Fibroblast of lung (primary cell): ENCODE measurements around the gene XKR7. TPM values are rescaled to one million over a fixed set of nuclear protein-coding genes. Genes with fewer than 3 reads are reported as not detected.

Source experiments
- DNase-seq, 2 donors: peaks; one replicate each; pipeline versions ENCODE4 v3.0.0 to v3.0.0-alpha.2; 2010; ENCODE audit warnings: low read depth in 2 of 2
- H2AFZ ChIP-seq: 2 replicates; pipeline ENCODE4 v1.5.1; 2012; ENCODE audit warnings: low read length, control low read depth, inconsistent platforms
- H3K27ac ChIP-seq: 2 replicates; pipeline ENCODE4 v1.5.1; 2011; ENCODE audit warnings: low read length, control low read depth; ENCODE audit not compliant: insufficient read depth
- H3K27me3 ChIP-seq: 2 replicates; pipeline ENCODE4 v1.5.1; 2011; ENCODE audit warnings: mild to moderate bottlenecking, low read length; ENCODE audit not compliant: control insufficient read depth, insufficient read depth
- H3K36me3 ChIP-seq: 2 replicates; pipeline ENCODE4 v1.5.1; 2011; ENCODE audit warnings: low read length; ENCODE audit not compliant: control insufficient read depth, insufficient read depth
- H3K4me1 ChIP-seq: 2 replicates; pipeline ENCODE4 v1.5.1; 2011; ENCODE audit warnings: low read length; ENCODE audit not compliant: control insufficient read depth, insufficient read depth; ENCODE audit errors: extremely low read depth
- H3K4me2 ChIP-seq: 2 replicates; pipeline ENCODE4 v1.5.1; 2011; ENCODE audit warnings: low read length, control low read depth; ENCODE audit not compliant: insufficient read depth; ENCODE audit errors: extremely low read depth
- H3K4me3 ChIP-seq, 4 experiments: fragments of 200-600 bp in 1 of 4; sonication (generic) in 1 of 4; replicated peaks in 1 of 4; 2 replicates each; pipeline ENCODE4 v1.5.1; 2011 to 2016; ENCODE audit warnings: low read length in 4 of 4, low read depth in 3 of 4, mild to moderate bottlenecking in 3 of 4, control low read depth in 2 of 4, inconsistent platforms in 1 of 4, mixed read lengths in 1 of 4; ENCODE audit not compliant: insufficient read depth in 1 of 4; ENCODE audit errors: control extremely low read depth in 1 of 4
- H3K79me2 ChIP-seq: 2 replicates; pipeline ENCODE4 v1.5.1; 2012; ENCODE audit warnings: mild to moderate bottlenecking, low read length, inconsistent platforms; ENCODE audit not compliant: control insufficient read depth, insufficient read depth
- H3K9ac ChIP-seq: 2 replicates; pipeline ENCODE4 v1.5.1; 2011; ENCODE audit warnings: mild to moderate bottlenecking, low read length, control low read depth; ENCODE audit not compliant: insufficient read depth
- H3K9me3 ChIP-seq: 2 replicates; pipeline ENCODE4 v1.5.1; 2012; ENCODE audit warnings: low read depth, low read length; ENCODE audit not compliant: control insufficient read depth, insufficient read depth
- H4K20me1 ChIP-seq: 2 replicates; pipeline ENCODE4 v1.5.1; 2011; ENCODE audit warnings: low read length; ENCODE audit not compliant: control insufficient read depth, insufficient read depth; ENCODE audit errors: extremely low read depth
- EZH2 ChIP-seq: IDR thresholded peaks from 2 replicates; pipeline ENCODE4 v1.5.1; 2012; ENCODE audit warnings: low read length, control low read depth, mild to moderate bottlenecking; ENCODE audit errors: missing control alignments
- polyA plus RNA-seq, 2 donors: library from polyadenylated mRNA; depleted of rRNA in 1 of 2; stranded (reverse) in 1 of 2; unstranded in 1 of 2; fragments of >200 nt; gene quantifications; 2 replicates each; pipeline ENCODE4 v1.2.1, GENCODE V29; 2011 to 2012; ENCODE audit warnings: missing spikeins in 1 of 2
- total RNA-seq: library from RNA; depleted of rRNA; stranded (reverse); fragments of >200 nt; gene quantifications from 2 replicates; pipeline ENCODE4 v1.2.1, GENCODE V29; 2014
- TF ChIP-seq, protein P1 (sequence below), 2 donors: IDR thresholded peaks in 1 of 2; conservative IDR thresholded peaks in 1 of 2; 1 replicate in 1 of 2; 2 replicates in 1 of 2; pipeline ENCODE4 v1.5.1; 2011 to 2012; ENCODE audit warnings: low read length in 2 of 2, control low read depth in 1 of 2, inconsistent platforms in 1 of 2, low read depth in 1 of 2, mild to moderate bottlenecking in 1 of 2

XKR7 gene
- total and polyA plus RNA-seq, 2 donors (not counting 1 experiment from before 2014, with no cell fraction given), result not detected

GRCh38 chr20:31987744-31988143, 19.8 kb downstream of the XKR7 start:
- no peak for TF ChIP-seq EZH2
- TF ChIP-seq, protein P1, sequence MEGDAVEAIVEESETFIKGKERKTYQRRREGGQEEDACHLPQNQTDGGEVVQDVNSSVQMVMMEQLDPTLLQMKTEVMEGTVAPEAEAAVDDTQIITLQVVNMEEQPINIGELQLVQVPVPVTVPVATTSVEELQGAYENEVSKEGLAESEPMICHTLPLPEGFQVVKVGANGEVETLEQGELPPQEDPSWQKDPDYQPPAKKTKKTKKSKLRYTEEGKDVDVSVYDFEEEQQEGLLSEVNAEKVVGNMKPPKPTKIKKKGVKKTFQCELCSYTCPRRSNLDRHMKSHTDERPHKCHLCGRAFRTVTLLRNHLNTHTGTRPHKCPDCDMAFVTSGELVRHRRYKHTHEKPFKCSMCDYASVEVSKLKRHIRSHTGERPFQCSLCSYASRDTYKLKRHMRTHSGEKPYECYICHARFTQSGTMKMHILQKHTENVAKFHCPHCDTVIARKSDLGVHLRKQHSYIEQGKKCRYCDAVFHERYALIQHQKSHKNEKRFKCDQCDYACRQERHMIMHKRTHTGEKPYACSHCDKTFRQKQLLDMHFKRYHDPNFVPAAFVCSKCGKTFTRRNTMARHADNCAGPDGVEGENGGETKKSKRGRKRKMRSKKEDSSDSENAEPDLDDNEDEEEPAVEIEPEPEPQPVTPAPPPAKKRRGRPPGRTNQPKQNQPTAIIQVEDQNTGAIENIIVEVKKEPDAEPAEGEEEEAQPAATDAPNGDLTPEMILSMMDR (conservative IDR thresholded peaks at IDR 0.05 in 1 of 2, IDR thresholded peaks at IDR 0.05 in 1 of 2; ENCODE audit: low read depth in 1 of 2, low read length in 2 of 2), result no peak
- no peak overlapping the region for H2AFZ ChIP-seq
- H3K79me2 ChIP-seq, result no peaks in the 10 kb centered on the region
- no peak overlapping the region for H3K4me3 ChIP-seq
- H3K4me1 ChIP-seq, result no peaks in the 10 kb centered on the region
- H3K9ac ChIP-seq, result no peak overlapping the region
- no peaks in the 10 kb centered on the region for H3K9me3 ChIP-seq
- H3K4me2 ChIP-seq, result no peak overlapping the region
- no peaks in the 10 kb centered on the region for H4K20me1 ChIP-seq
- no peaks in the 10 kb centered on the region for H3K36me3 ChIP-seq
- H3K27ac ChIP-seq, result no peak overlapping the region
- peaks cover 10% of the 10 kb centered on the region for H3K27me3 ChIP-seq
- no peak for DNase-seq

DNA sequence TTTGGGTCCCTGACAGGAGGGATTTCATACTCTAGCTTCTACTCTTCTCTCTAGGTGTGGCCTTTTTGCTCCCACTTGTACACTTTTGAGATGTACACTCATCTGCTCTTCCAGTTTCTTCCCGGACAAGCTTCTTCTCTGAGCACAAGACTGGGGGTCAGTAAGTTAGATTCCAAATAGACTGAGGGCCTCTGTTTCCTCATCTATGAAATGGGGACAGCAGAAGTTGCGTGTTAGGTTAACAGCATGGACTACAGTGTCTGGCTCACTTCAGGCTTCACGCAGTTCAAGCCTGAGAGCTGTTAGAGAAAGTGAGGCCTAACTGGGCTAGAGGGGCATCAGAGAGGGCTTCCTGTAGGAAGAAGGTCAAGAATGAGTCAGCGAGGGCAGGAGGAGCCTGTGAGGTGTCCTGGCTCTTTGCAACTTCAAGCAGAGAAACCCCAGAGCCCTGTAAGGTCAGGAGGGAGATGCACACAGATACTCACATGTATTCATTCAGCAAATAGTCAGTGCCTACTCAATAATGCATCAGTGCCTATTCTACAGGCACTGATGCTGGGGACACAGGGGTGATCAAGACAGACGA, 20.6 kb downstream of the XKR7 start:
- no peak for TF ChIP-seq EZH2
- TF ChIP-seq, protein P1 (conservative IDR thresholded peaks at IDR 0.05 in 1 of 2, IDR thresholded peaks at IDR 0.05 in 1 of 2; ENCODE audit: low read depth in 1 of 2, low read length in 2 of 2), result no peak

DNA sequence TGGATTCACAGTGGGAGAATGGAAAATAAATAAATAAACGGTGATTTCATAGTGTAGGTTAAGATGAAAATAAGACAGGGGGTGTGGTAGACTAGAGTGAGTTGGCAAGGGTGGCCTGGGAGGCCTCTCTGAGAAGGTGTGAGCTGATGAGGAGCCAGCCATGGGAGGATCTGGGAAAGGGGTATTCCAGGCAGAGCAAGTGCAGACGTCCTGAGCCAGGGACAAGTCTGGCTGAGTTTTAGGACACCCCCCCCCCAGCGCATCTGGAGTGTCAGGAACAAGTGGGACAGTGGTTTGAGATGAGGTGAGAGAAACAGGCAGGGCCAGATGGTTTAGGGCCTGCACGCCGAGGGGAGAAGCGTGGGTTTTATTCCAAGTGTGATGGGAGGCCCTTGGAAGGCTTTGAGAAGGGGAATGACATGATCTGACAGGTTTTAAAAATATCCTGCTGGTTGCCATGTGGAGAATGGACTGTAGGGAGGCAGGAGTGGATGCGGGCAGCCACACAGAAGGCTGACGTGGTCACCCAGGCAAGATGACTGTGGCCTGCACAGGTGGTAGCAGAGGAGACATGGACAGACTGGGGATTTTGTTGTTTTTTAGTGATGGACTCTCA, 21.2 kb downstream of the XKR7 start:
- Histone ChIP-seq H3K4me1 (no peaks in the 10 kb centered on the region), H3K27ac (no peak overlapping the region), H2AFZ (no peak overlapping the region), H3K36me3 (no peaks in the 10 kb centered on the region), H3K9me3 (no peaks in the 10 kb centered on the region), H3K4me3 (no peak overlapping the region), H3K79me2 (no peaks in the 10 kb centered on the region), H3K4me2 (no peak overlapping the region), H3K9ac (no peak overlapping the region), H3K27me3 (peaks cover 12% of the 10 kb centered on the region), H4K20me1 (no peaks in the 10 kb centered on the region)
- TF ChIP-seq, protein P1 (conservative IDR thresholded peaks at IDR 0.05 in 1 of 2, IDR thresholded peaks at IDR 0.05 in 1 of 2; ENCODE audit: low read depth in 1 of 2, low read length in 2 of 2), result no peak
- no peak for TF ChIP-seq EZH2
- DNase-seq, result no peak

More for the DNA sequence above, 20.6 kb downstream of the XKR7 start:
- Histone ChIP-seq H3K9ac (no peak overlapping the region), H2AFZ (no peak overlapping the region), H3K4me1 (no peaks in the 10 kb centered on the region), H3K9me3 (no peaks in the 10 kb centered on the region), H4K20me1 (no peaks in the 10 kb centered on the region), H3K27me3 (peaks cover 10% of the 10 kb centered on the region), H3K4me2 (no peak overlapping the region), H3K79me2 (no peaks in the 10 kb centered on the region), H3K27ac (no peak overlapping the region), H3K36me3 (no peaks in the 10 kb centered on the region), H3K4me3 (no peak overlapping the region)
- no peak for DNase-seq
